ENCODE data around the gene C17orf58.
"Not testable (repeated sequence)": the region's sequence is repeated elsewhere in the genome, so short reads cannot be mapped to it uniquely, and the experiment has no call there.

Gene C17orf58

GRCh38 chr17:67996301-67997171 lies at the start of gene C17orf58:
Gene C17orf58 (minus strand): TSS chr17:67996469. CDS start chr17:67996198, 271 bp downstream.
- not testable (repeated sequence) for DNase-seq

GRCh38 chr17:68036304-68037147 lies 40.3 kb upstream of the C17orf58 start:
- no peak for DNase-seq

- peak; percentile 92 for DNase-seq
Measured at GRCh38 chr17:68035523-68036303, 39.4 kb upstream of the C17orf58 start, which contains the start of gene KPNA2. Gene KPNA2 (plus strand): TSS chr17:68035735. CDS start chr17:68037133, 1,398 bp downstream.

- peak; percentile 92 for DNase-seq
Measured at GRCh38 chr17:68035131-68035522, 38.9 kb upstream of the C17orf58 start.

- no peak for DNase-seq
Measured at GRCh38 chr17:68034452-68034776, 38.1 kb upstream of the C17orf58 start.

- DNase-seq, result no peak
Measured at GRCh38 chr17:68033636-68034451, 37.6 kb upstream of the C17orf58 start.

GRCh38 chr17:68029512-68030215 lies 33.4 kb upstream of the C17orf58 start:
- DNase-seq, result no peak

GRCh38 chr17:68022547-68022946 lies 26.3 kb upstream of the C17orf58 start:
- DNase-seq, result not testable (repeated sequence)

GRCh38 chr17:68021963-68022362 lies 25.7 kb upstream of the C17orf58 start:
- DNase-seq, result no peak

- not testable (repeated sequence) for DNase-seq
Measured at GRCh38 chr17:68020791-68021190, 24.5 kb upstream of the C17orf58 start.

- DNase-seq, result no peak
Measured at GRCh38 chr17:68020409-68020756, 24.1 kb upstream of the C17orf58 start.

GRCh38 chr17:68019675-68020408 lies 23.6 kb upstream of the C17orf58 start:
- DNase-seq, result peak; percentile 64

- DNase-seq, result no peak
Measured at GRCh38 chr17:68019336-68019674, 23.0 kb upstream of the C17orf58 start.

- not testable (repeated sequence) for DNase-seq
Measured at GRCh38 chr17:68018493-68018892, 22.2 kb upstream of the C17orf58 start.

GRCh38 chr17:68016838-68017237 lies 20.6 kb upstream of the C17orf58 start:
- DNase-seq, result no peak

GRCh38 chr17:68015081-68015723 lies 18.9 kb upstream of the C17orf58 start:
- no peak for DNase-seq

GRCh38 chr17:68013385-68013784 lies 17.1 kb upstream of the C17orf58 start:
- no peak for DNase-seq

- DNase-seq, result no peak
Measured at GRCh38 chr17:68011199-68011665, 15.0 kb upstream of the C17orf58 start.

GRCh38 chr17:68006797-68007196 lies 10.5 kb upstream of the C17orf58 start:
- no peak for DNase-seq

- no peak for DNase-seq
Measured at GRCh38 chr17:68004201-68004600, 7.9 kb upstream of the C17orf58 start.
